ENCODE results near the gene TACO1. TPM values are rescaled to one million over a fixed set of nuclear protein-coding genes. Genes with fewer than 3 reads are reported as not detected.

Gene TACO1
- total and polyA plus RNA-seq, 9 of the 15 experiments (the other 6 are each of a cell fraction or from before 2014, with no cell fraction given): 10.3 to 41.6 (median 30.9) TPM

GRCh38 chr17:63645775-63646487 is 45.2 kb downstream of the TACO1 start:
- Histone ChIP-seq H3K9me1 (ENCODE audit: control insufficient read depth, insufficient read depth, low read length) (no peaks in the 10 kb centered on the region), H3K27me3 (ENCODE audit: control insufficient read depth in 2 of 2, insufficient read depth in 2 of 2, low read length in 2 of 2) (no peaks in the 10 kb centered on the region), H2AFZ (ENCODE audit: low read depth, low read length) (no peak overlapping the region), H3K79me2 (ENCODE audit: control insufficient read depth, insufficient read depth, low read length) (no peaks in the 10 kb centered on the region), H3K4me3 (no peak overlapping the region), H3K27ac (ENCODE audit: extremely low read depth, low read depth, low read length) (no peak overlapping the region), H3K4me2 (ENCODE audit: insufficient read depth, low read length) (no peak overlapping the region), H3K9ac (ENCODE audit: insufficient read depth in 1 of 2, low read depth in 2 of 2, low read length in 2 of 2) (no peak overlapping the region), H3K9me3 (replicated peaks; ENCODE audit: control insufficient read depth, insufficient read depth, low read depth, low read length) (no peaks in the 10 kb centered on the region), H3K36me3 (ENCODE audit: control insufficient read depth, insufficient read depth, low read length) (peaks cover 10% of the 10 kb centered on the region; the same call in 1 of the 3 replicates), H4K20me1 (replicated peaks; ENCODE audit: control insufficient read depth, insufficient read depth, low read length) (no peaks in the 10 kb centered on the region), H3K4me1 (replicated peaks in 1 of 2; ENCODE audit: control insufficient read depth in 2 of 2, insufficient read depth in 2 of 2, low read length in 2 of 2) (no peaks in the 10 kb centered on the region)
- FAIRE-seq (no peak), ATAC-seq (no peak), DNase-seq (ENCODE audit: extremely low read depth in 1 of 4, low spot score in 3 of 4) (no peak)
- POLR2A ChIA-PET: interaction anchor here (2.3 kb wide), 1 partner anchor 12 kb away, joined by 7 read pairs; no protein-coding TSS in a partner anchor
- no peak for TF ChIP-seq ELK3 (CRISPR knock-in tag; IDR thresholded peaks at IDR 0.05)
- TF ChIP-seq PTBP1 (IDR thresholded peaks at IDR 0.05; ENCODE audit: low read depth, low read length): no peak
- TF ChIP-seq CREB3L1 (IDR thresholded peaks at IDR 0.05; ENCODE audit: borderline replicate concordance, low read depth): no peak
- no peak for TF ChIP-seq MEIS2 (IDR thresholded peaks at IDR 0.05; ENCODE audit: partially characterized antibody)
- no peak for TF ChIP-seq CCAR2 (IDR thresholded peaks at IDR 0.05; ENCODE audit: low read depth, low read length)
- no peak for TF ChIP-seq GTF2A2 (tag; IDR thresholded peaks at IDR 0.05)
- no peak for TF ChIP-seq PHTF2 (CRISPR knock-in tag; IDR thresholded peaks at IDR 0.05)
- no peak for TF ChIP-seq MIER1 (IDR thresholded peaks at IDR 0.05; ENCODE audit: low read depth)
- TF ChIP-seq IRF1 (CRISPR knock-in tag; IDR thresholded peaks at IDR 0.05; ENCODE audit: borderline replicate concordance): no peak
- TF ChIP-seq MBD2 (IDR thresholded peaks at IDR 0.05; ENCODE audit: borderline replicate concordance, low read depth): no peak
- no peak for TF ChIP-seq ZNF347 (CRISPR knock-in tag; IDR thresholded peaks at IDR 0.05; ENCODE audit: low read depth)
- TF ChIP-seq SP2 (IDR thresholded peaks at IDR 0.05; ENCODE audit: extremely low read depth, low read depth, low read length, poor library complexity, severe bottlenecking): no peak
- TF ChIP-seq HDAC2 (IDR thresholded peaks at IDR 0.05): no peak
- no peak for TF ChIP-seq ZBTB43 (CRISPR knock-in tag; IDR thresholded peaks at IDR 0.05)
- no peak for TF ChIP-seq MYNN (IDR thresholded peaks at IDR 0.05)
- TF ChIP-seq MYNN (CRISPR knock-in tag; IDR thresholded peaks at IDR 0.05): no peak
- TF ChIP-seq ZNF395 (CRISPR knock-in tag; IDR thresholded peaks at IDR 0.05): no peak
- no TSS peak for BruUV-seq (replicated peaks)
- CTCF ChIA-PET (ENCODE audit: low intra/inter-chr PET ratio): no interaction called here
- in situ Hi-C loops (cut with MboI) (no loop called here), intact Hi-C loops (cut with micrococcal nuclease) (no loop called here)
- 71% methylated on average over 5 of the region's 5 CpGs for WGBS (ENCODE audit: insufficient coverage, low coverage, missing lambda C conversion rate)

All from K562 (cell line).